Heart left ventricle (tissue), 16 donors: ENCODE results near the gene KRTAP17-1. TPM values are rescaled to one million over a fixed set of nuclear protein-coding genes. Genes with fewer than 3 reads are reported as not detected.

Experiments used
- ATAC-seq, 4 donors: fragments of 200-7000 bp; cut with Tn5 transposase; one replicate each; pipeline ENCODE4 v1.9.1; 2020 to 2022; ENCODE audit warnings: moderate library complexity in 4 of 4, mild to moderate bottlenecking in 3 of 4, moderate number of reproducible peaks in 1 of 4
- DNase-seq, 5 donors: peaks; one replicate each; pipeline ENCODE4 v3.0.0-alpha.2; 2020
- H3K27ac ChIP-seq, 12 donors: fragments of 200-600 bp; sonication (generic) in 4 of 12; one replicate each; pipeline versions ENCODE4 v1.5.0 to v1.8.0; 2016 to 2022; ENCODE audit warnings: mild to moderate bottlenecking in 2 of 12
- H3K27me3 ChIP-seq, 9 donors: fragments of 200-600 bp; sonication (generic) in 2 of 9; one replicate each; pipeline versions ENCODE4 v1.5.1 to v1.8.0; 2016 to 2022; ENCODE audit warnings: mild to moderate bottlenecking in 3 of 9
- H3K36me3 ChIP-seq, 9 donors: fragments of 200-600 bp; sonication (generic) in 2 of 9; one replicate each; pipeline versions ENCODE4 v1.5.0 to v1.8.0; 2018 to 2022; ENCODE audit warnings: mild to moderate bottlenecking in 2 of 9
- H3K4me1 ChIP-seq, 12 donors: fragments of 200-600 bp; sonication (generic) in 4 of 12; one replicate each; pipeline versions ENCODE4 v1.5.0 to v1.8.0; 2016 to 2022; ENCODE audit warnings: mild to moderate bottlenecking in 3 of 12
- H3K4me3 ChIP-seq, 12 donors: fragments of 200-600 bp; sonication (generic) in 4 of 12; one replicate each; pipeline versions ENCODE4 v1.5.0 to v1.8.0; 2017 to 2022; ENCODE audit warnings: mild to moderate bottlenecking in 9 of 12, moderate library complexity in 4 of 12
- H3K9me3 ChIP-seq, 12 donors: fragments of 200-600 bp; sonication (generic) in 4 of 12; one replicate each; pipeline versions ENCODE4 v1.5.0 to v1.8.0; 2016 to 2022; ENCODE audit warnings: mild to moderate bottlenecking in 1 of 12
- POLR2A ChIP-seq, 2 donors: fragments of 450-650 bp; IDR thresholded peaks; one replicate each; pipeline ENCODE4 v1.6.1; 2017; ENCODE audit warnings: antibody characterized with exemption in 2 of 2, mild to moderate bottlenecking in 2 of 2, moderate library complexity in 2 of 2
- WGBS, 4 donors: extraction: QIAGEN DNeasy Blood & Tissue Kit in 2 of 4; methylation state at CpG; one replicate each; pipeline versions ENCODE4 v1.1.5 to v1.1.7; 2013 to 2018; 5-methylcytosine and 5-hydroxymethylcytosine counted together
- intact Hi-C, 10 donors: fragments of 100-400 bp; cut with DNase I; formaldehyde crosslinking; loops; one replicate each; pipeline versions ENCODE4 v1.11.1 to v1.14.2; 2022
- polyA plus RNA-seq, 2 donors: library from polyadenylated mRNA; stranded (reverse); fragments of 200-250 nt; gene quantifications; one replicate each; pipeline ENCODE4 v1.2.3, GENCODE V29; 2013
- total RNA-seq, 9 donors: library from RNA; depleted of rRNA in 2 of 9; stranded (reverse); fragments of >200 nt in 2 of 9; fragmentation: NEBNext Ultra II Directional in 3 of 9; extraction: Animal tissue kit (Norgen Biotek cat#: 25700) in 3 of 9; gene quantifications; one replicate each; pipeline versions ENCODE4 v1.1.0 to v1.2.4, GENCODE V29; 2016 to 2023
- TF ChIP-seq, protein P1 (sequence below), 12 donors: fragments of 200-600 bp; sonication (generic) in 4 of 12; IDR thresholded peaks; one replicate each; pipeline versions ENCODE4 v1.5.0 to v1.8.0; 2018 to 2022; ENCODE audit warnings: antibody characterized with exemption in 12 of 12, mild to moderate bottlenecking in 5 of 12
- donor health status: ischemic (EF 13 %, LVEDD 7.1; RV severe dilation, severe dysfunction).
- donor health status: healthy with polysubstance abuse.
- donor health status: DM: no; HTN: yes; CAD: no.
- donor health status: DM: no; HTN: no; CAD: no.
- donor health status: ischemic (EF 25% LVEDD 6.9; RV normal size, moderate dysfunction).
- donor health status: ischemic (EF 25% LVEDD 5.7; RV mildly dilated, moderate dysfunction).
- donor health status: healthy.
- donor health status: DM: yes; HTN: yes; CAD: no.
- donor health status: ischemic (EF 35%, LVEDD 5.7; RV mildly dilated, moderate dysfunction).
- donor health status: nonischemic (EF 11% LVEDD 7.7; RV severe dilation, severe dysfunction).
- donor health status: DM: yes; HTN: yes; CAD: no.
- donor health status: PGD.
- donor health status: ischemic (EF 29% LVEDD 5.4; RV normal size, mild dysfunction).
- donor health status: nonischemic (EF 23%, LVEDD 6.1; RV moderate dilation, normal function).

KRTAP17-1 gene
- total and polyA plus RNA-seq, 11 donors = not detected

DNA sequence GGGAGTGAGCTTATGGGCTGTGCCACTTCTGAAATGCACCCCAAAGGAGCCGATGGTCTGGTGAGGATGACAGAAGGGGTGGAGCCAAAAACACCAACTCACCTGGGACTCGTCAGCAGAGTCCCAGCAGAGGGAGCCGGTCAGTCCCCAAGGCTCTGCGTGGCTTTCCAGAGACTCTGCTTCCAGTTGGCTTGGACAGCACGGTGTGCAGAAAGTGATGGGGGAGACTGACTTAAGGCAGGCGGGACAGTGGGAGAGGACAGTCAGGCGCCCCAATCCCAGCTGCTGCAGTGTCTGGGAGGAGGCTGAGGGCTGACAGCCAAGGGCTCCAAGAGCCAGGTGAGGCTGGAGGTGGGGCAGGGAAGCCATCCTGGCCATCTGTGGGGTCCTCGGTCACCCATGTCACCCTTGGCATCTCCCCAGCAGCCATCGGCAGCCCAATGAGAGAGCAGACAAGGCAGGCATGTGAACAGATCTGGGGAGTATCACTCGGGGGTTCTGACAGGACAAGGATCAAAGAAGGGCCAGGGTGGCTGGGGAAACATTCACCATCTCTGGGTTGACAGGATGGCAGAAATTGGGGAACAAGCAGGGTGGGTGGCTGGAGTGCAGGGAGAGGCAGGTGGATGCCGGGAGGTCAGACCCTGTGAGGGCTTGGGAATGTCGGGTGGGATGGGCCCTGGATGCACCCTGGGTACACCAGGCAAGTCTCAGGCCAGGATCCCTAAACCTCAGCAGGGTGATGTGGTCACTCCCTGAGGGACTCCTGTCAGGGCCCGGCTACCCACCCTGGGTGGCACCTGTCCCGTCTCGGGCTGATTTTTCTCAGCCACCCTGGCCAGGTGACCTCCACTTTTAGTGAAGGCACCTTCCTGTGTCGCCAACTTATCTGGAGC, 8.9 kb upstream of the KRTAP17-1 start:
- Histone ChIP-seq H3K36me3 (no peaks in the 10 kb centered on the region), H3K4me1 (no peaks in the 10 kb centered on the region), H3K27me3 (no peaks in the 10 kb centered on the region), H3K4me3 (no peak overlapping the region), H3K27ac (no peak overlapping the region), H3K9me3 (peaks cover 0 to 13% (median 7%) of the 10 kb centered on the region in 12 donors)
- TF ChIP-seq, protein P1, sequence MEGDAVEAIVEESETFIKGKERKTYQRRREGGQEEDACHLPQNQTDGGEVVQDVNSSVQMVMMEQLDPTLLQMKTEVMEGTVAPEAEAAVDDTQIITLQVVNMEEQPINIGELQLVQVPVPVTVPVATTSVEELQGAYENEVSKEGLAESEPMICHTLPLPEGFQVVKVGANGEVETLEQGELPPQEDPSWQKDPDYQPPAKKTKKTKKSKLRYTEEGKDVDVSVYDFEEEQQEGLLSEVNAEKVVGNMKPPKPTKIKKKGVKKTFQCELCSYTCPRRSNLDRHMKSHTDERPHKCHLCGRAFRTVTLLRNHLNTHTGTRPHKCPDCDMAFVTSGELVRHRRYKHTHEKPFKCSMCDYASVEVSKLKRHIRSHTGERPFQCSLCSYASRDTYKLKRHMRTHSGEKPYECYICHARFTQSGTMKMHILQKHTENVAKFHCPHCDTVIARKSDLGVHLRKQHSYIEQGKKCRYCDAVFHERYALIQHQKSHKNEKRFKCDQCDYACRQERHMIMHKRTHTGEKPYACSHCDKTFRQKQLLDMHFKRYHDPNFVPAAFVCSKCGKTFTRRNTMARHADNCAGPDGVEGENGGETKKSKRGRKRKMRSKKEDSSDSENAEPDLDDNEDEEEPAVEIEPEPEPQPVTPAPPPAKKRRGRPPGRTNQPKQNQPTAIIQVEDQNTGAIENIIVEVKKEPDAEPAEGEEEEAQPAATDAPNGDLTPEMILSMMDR (IDR thresholded peaks at IDR 0.05) = peak in 2 of 12 donors; percentile 14 to 23
- TF ChIP-seq POLR2A (IDR thresholded peaks at IDR 0.05) = no peak
- ATAC-seq = peak in 1 of 4 donors; percentile 27
- DNase-seq = no peak
- intact Hi-C loops = loop anchor here in 7 of 10 donors (5.0 to 10.0 kb wide), 6 partner anchors 60 to 520 kb away; partner anchors contain the start of gene KRTAP9-6 (in 1 of the 7)
- 57 to 67% (median 60%) methylated on average over 16 of the region's 16 CpGs for WGBS, 4 donors

DNA sequence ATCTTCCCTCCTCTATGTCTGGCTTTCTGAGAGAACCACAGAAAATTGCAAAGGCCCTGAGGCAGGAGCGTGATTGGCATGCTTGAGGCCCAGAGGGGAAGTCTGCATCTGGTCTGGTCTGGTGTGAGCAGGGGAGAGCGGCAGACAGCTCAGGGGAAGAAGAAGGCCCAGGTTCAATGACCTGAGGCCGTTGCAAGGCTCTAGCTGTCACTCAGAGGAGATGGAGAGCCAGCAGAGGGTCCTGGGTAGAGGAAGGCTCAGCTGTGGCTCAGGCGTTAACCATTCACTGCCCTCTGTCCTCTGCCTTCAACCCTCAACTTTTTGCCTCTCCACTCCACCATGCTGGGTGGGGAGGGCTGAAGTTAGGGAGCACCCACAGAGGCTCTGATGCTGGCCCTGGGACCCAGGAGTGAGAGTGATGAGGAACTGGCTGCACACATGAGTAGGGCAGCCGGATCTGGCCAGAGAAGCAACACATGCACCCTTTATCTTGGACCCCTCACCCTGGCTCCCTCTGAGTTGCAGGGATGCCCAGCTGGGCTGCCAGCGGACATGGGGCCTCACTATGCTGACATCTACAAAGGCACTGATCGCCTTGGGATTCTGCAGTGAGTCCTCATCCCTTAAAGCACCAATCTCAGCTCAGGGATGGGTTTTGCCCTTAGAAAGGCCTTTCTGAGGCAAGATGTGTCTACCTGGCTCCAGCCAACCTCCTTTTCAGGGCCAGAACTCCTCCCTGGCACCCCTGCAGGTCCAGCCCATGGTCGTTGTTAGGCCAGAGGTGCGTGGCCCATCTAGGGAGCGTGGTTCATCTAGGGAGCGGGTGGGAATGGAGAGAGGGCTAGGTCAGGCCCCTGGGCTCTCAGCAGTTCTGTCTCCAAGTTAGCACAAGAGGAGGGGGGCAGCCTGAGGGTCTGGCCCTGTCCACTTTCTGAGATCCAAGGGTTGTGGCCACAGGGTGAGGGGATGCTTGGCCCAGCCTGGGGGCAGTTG, 7.7 kb upstream of the KRTAP17-1 start:
- DNase-seq (no peak), ATAC-seq (no peak)
- 82 to 88% (median 85%) methylated on average over 8 to 11 of the region's 11 CpGs for WGBS, 4 donors
- Histone ChIP-seq H3K27ac (no peak overlapping the region), H3K27me3 (no peaks in the 10 kb centered on the region), H3K36me3 (no peaks in the 10 kb centered on the region), H3K4me1 (no peaks in the 10 kb centered on the region), H3K9me3 (peaks cover 0 to 16% (median 9%) of the 10 kb centered on the region in 12 donors), H3K4me3 (no peak overlapping the region)
- TF ChIP-seq POLR2A (IDR thresholded peaks at IDR 0.05) = no peak
- TF ChIP-seq, protein P1 (IDR thresholded peaks at IDR 0.05) = no peak
- intact Hi-C loops = loop anchor here in 6 of 10 donors (1.0 to 10.0 kb wide), 8 partner anchors 58 to 520 kb away; partner anchors contain the start of gene KRTAP9-6 (in 1 of the 6)

DNA sequence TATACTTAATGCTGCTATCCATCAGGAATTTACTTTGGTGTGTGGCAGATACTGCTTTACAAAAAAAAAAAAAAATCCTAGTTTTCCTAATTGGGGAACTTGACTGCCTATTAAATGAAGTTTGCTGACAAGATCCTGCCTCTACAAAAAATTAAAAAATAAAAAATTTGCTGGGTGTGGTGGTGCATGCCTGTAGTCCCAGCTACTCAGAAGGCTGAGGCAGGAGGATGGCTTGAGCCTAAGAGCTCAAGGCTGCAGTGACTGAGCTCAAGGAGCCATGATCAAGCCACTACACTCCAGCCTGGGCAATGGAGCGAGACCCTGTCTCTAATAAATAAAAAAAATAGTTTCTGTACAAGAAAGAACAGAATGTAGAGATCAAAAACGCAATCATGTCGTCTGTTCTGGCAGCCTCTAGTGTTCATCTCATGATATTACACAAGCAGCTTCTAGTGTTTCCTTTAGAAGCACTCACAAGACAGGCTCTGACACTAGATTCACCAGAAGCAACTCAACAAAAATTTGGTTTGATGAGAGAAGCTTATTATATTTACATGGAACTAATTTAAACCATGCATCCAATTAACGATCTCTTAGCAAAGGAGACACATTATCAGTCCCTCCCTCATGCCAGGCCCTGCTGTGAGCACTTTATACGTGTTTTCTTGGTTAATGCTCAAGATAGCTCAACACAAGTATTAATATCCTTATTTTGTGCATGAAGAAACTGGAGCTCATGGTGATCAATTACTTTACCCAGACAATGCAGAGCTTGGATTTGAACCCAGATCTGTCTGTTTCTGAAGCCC, 6.8 kb upstream of the KRTAP17-1 start:
- peaks cover 0 to 16% (median 9%) of the 10 kb centered on the region in 12 donors for H3K9me3 ChIP-seq
- no peaks in the 10 kb centered on the region for H3K36me3 ChIP-seq
- H3K4me3 ChIP-seq = no peak overlapping the region
- no peaks in the 10 kb centered on the region for H3K4me1 ChIP-seq
- H3K27me3 ChIP-seq = no peaks in the 10 kb centered on the region
- TF ChIP-seq, protein P1 (IDR thresholded peaks at IDR 0.05) = peak; percentile 35 to 73 (median 59)
- TF ChIP-seq POLR2A (IDR thresholded peaks at IDR 0.05) = no peak
- 35 to 44% (median 39%) methylated on average over 5 of the region's 5 CpGs for WGBS, 4 donors
- peak in 1 of 4 donors; percentile 41 for ATAC-seq
- DNase-seq = no peak
- intact Hi-C loops = loop anchor here in 6 of 10 donors (1.0 to 10.0 kb wide), 8 partner anchors 57 to 519 kb away; partner anchors contain the start of gene KRTAP9-6 (in 1 of the 6)
- H3K27ac ChIP-seq = no peak overlapping the region
